Activated T-helper 2 cell treated with anti-CD3 and anti-CD28 coated beads, Interferon-gamma antibody, Interleukin-2, Interleukin-4, amounts not matched to agents 10 μg/mL and 5 μg/mL and 100 μg/mL, durations not matched to agents 14 hours and 24 hours and 36 hours (primary cell): ENCODE data around the gene SPATS2L. TPM values are rescaled to one million over a fixed set of nuclear protein-coding genes. Genes with fewer than 3 reads are reported as not detected.

Experiments
- DNase-seq: peaks from one replicate; pipeline ENCODE4 v3.0.0; 2021; ENCODE audit warnings: low spot score
- H3K27ac Mint-ChIP-seq: one replicate; pipeline ENCODE4 v1.8.0; 2021; ENCODE audit warnings: mixed read lengths
- H3K27me3 Mint-ChIP-seq: one replicate; pipeline ENCODE4 v1.8.0; 2021; ENCODE audit warnings: low read depth, mixed read lengths
- H3K36me3 Mint-ChIP-seq: one replicate; pipeline ENCODE4 v1.8.0; 2021; ENCODE audit warnings: low read depth, mixed read lengths
- H3K4me1 Mint-ChIP-seq: one replicate; pipeline ENCODE4 v1.8.0; 2021; ENCODE audit warnings: low read depth, mixed read lengths
- H3K4me3 Mint-ChIP-seq: one replicate; pipeline ENCODE4 v1.8.0; 2021; ENCODE audit warnings: low read depth, mild to moderate bottlenecking, moderate library complexity, mixed read lengths
- H3K9me3 Mint-ChIP-seq: one replicate; pipeline ENCODE4 v1.8.0; 2021; ENCODE audit warnings: mixed read lengths
- intact Hi-C: fragments of 100-400 bp; cut with micrococcal nuclease; formaldehyde crosslinking; loops from one replicate; pipeline ENCODE4 v1.15.1; 2023
- total RNA-seq: library from RNA; stranded (reverse); gene quantifications from 2 replicates; pipeline ENCODE4 v1.2.3, GENCODE V29; 2022

SPATS2L gene
- total RNA-seq: 57.5 and 62.2 TPM in 2 replicates

- Mint-ChIP-seq H3K36me3 (peaks cover 13% of the 10 kb centered on the region), H3K9me3 (no peaks in the 10 kb centered on the region), H3K27me3 (peaks cover 12% of the 10 kb centered on the region), H3K27ac (peak within 1 kb of the TSS; percentile 91), H3K4me3 (peak within 1 kb of the TSS; percentile 92), H3K4me1 (peaks cover 40% of the 10 kb centered on the region)
- DNase-seq: peak; percentile 48
- intact Hi-C loops: loop anchor here (5.0 kb wide), 3 partner anchors 36 to 221 kb away; partner anchors contain the start of gene SGO2
These were observed at the start of gene SPATS2L for GRCh38 chr2:200306196-200306930. SPATS2L (plus strand) TSS chr2:200306693; CDS start chr2:200389245, 82,552 bp downstream.

GRCh38 chr2:200257570-200257969, 48.9 kb upstream of the SPATS2L start:
- Mint-ChIP-seq H3K4me3 (no peak overlapping the region), H3K4me1 (no peaks in the 10 kb centered on the region), H3K36me3 (no peaks in the 10 kb centered on the region), H3K9me3 (no peaks in the 10 kb centered on the region), H3K27me3 (peaks cover 36% of the 10 kb centered on the region), H3K27ac (no peak overlapping the region)
- no peak for DNase-seq
- intact Hi-C loops: no loop called here

GRCh38 chr2:200258081-200258480, 48.4 kb upstream of the SPATS2L start:
- H3K36me3 Mint-ChIP-seq: no peaks in the 10 kb centered on the region
- intact Hi-C loops: no loop called here
- no peaks in the 10 kb centered on the region for H3K4me1 Mint-ChIP-seq
- H3K27me3 Mint-ChIP-seq: peaks cover 33% of the 10 kb centered on the region
- no peak overlapping the region for H3K4me3 Mint-ChIP-seq
- DNase-seq: no peak
- no peak overlapping the region for H3K27ac Mint-ChIP-seq
- no peaks in the 10 kb centered on the region for H3K9me3 Mint-ChIP-seq

GRCh38 chr2:200258881-200259576, 47.5 kb upstream of the SPATS2L start:
- intact Hi-C loops: no loop called here
- Mint-ChIP-seq H3K4me3 (no peak overlapping the region), H3K36me3 (no peaks in the 10 kb centered on the region)

GRCh38 chr2:200259577-200259957, 46.9 kb upstream of the SPATS2L start:
- intact Hi-C loops: no loop called here
- no peak for DNase-seq
- H3K9me3 Mint-ChIP-seq: no peaks in the 10 kb centered on the region
- H3K4me3 Mint-ChIP-seq: no peak overlapping the region
- no peaks in the 10 kb centered on the region for H3K36me3 Mint-ChIP-seq
- no peaks in the 10 kb centered on the region for H3K4me1 Mint-ChIP-seq
- H3K27ac Mint-ChIP-seq: no peak overlapping the region
- peaks cover 34% of the 10 kb centered on the region for H3K27me3 Mint-ChIP-seq

More at GRCh38 chr2:200258881-200259576, 47.5 kb upstream of the SPATS2L start:
- Mint-ChIP-seq H3K4me1 (no peaks in the 10 kb centered on the region), H3K27ac (no peak overlapping the region), H3K27me3 (peaks cover 33% of the 10 kb centered on the region), H3K9me3 (no peaks in the 10 kb centered on the region)
- no peak for DNase-seq

GRCh38 chr2:200262047-200262446, 44.4 kb upstream of the SPATS2L start:
- no peaks in the 10 kb centered on the region for H3K4me1 Mint-ChIP-seq
- no peak overlapping the region for H3K27ac Mint-ChIP-seq
- peaks cover 29% of the 10 kb centered on the region for H3K27me3 Mint-ChIP-seq
- no peaks in the 10 kb centered on the region for H3K9me3 Mint-ChIP-seq
- no peak overlapping the region for H3K4me3 Mint-ChIP-seq
- DNase-seq: no peak
- intact Hi-C loops: no loop called here
- H3K36me3 Mint-ChIP-seq: no peaks in the 10 kb centered on the region

- intact Hi-C loops: no loop called here
- no peak overlapping the region for H3K27ac Mint-ChIP-seq
These were observed 43.2 kb upstream of the SPATS2L start for GRCh38 chr2:200263279-200263678.

GRCh38 chr2:200264631-200265030, 41.9 kb upstream of the SPATS2L start:
- no peak overlapping the region for H3K27ac Mint-ChIP-seq
- no peaks in the 10 kb centered on the region for H3K9me3 Mint-ChIP-seq
- no peaks in the 10 kb centered on the region for H3K36me3 Mint-ChIP-seq
- no peak for DNase-seq
- H3K4me1 Mint-ChIP-seq: no peaks in the 10 kb centered on the region
- no peak overlapping the region for H3K4me3 Mint-ChIP-seq
- intact Hi-C loops: no loop called here
- H3K27me3 Mint-ChIP-seq: peaks cover 25% of the 10 kb centered on the region

More at GRCh38 chr2:200263279-200263678, 43.2 kb upstream of the SPATS2L start:
- H3K27me3 Mint-ChIP-seq: peaks cover 23% of the 10 kb centered on the region
- H3K4me1 Mint-ChIP-seq: no peaks in the 10 kb centered on the region
- H3K36me3 Mint-ChIP-seq: no peaks in the 10 kb centered on the region
- no peaks in the 10 kb centered on the region for H3K9me3 Mint-ChIP-seq
- no peak overlapping the region for H3K4me3 Mint-ChIP-seq
- DNase-seq: no peak

- peaks cover 23% of the 10 kb centered on the region for H3K27me3 Mint-ChIP-seq
- H3K9me3 Mint-ChIP-seq: no peaks in the 10 kb centered on the region
- no peak overlapping the region for H3K4me3 Mint-ChIP-seq
- DNase-seq: no peak
- H3K4me1 Mint-ChIP-seq: no peaks in the 10 kb centered on the region
- no peaks in the 10 kb centered on the region for H3K36me3 Mint-ChIP-seq
- intact Hi-C loops: no loop called here
- no peak overlapping the region for H3K27ac Mint-ChIP-seq
These were observed 40.1 kb upstream of the SPATS2L start for GRCh38 chr2:200266406-200266805.

- H3K36me3 Mint-ChIP-seq: no peaks in the 10 kb centered on the region
- intact Hi-C loops: no loop called here
- no peak for DNase-seq
- no peak overlapping the region for H3K27ac Mint-ChIP-seq
- peaks cover 21% of the 10 kb centered on the region for H3K27me3 Mint-ChIP-seq
- H3K9me3 Mint-ChIP-seq: no peaks in the 10 kb centered on the region
- no peak overlapping the region for H3K4me3 Mint-ChIP-seq
- no peaks in the 10 kb centered on the region for H3K4me1 Mint-ChIP-seq
These were observed 39.1 kb upstream of the SPATS2L start for GRCh38 chr2:200267350-200267749.

- Mint-ChIP-seq H3K4me1 (no peaks in the 10 kb centered on the region), H3K9me3 (no peaks in the 10 kb centered on the region), H3K27ac (no peak overlapping the region), H3K4me3 (no peak overlapping the region), H3K27me3 (peaks cover 19% of the 10 kb centered on the region), H3K36me3 (no peaks in the 10 kb centered on the region)
- no peak for DNase-seq
- intact Hi-C loops: no loop called here
These were observed 35.8 kb upstream of the SPATS2L start for GRCh38 chr2:200270732-200271131.

GRCh38 chr2:200272320-200272719, 34.2 kb upstream of the SPATS2L start:
- H3K27me3 Mint-ChIP-seq: peaks cover 21% of the 10 kb centered on the region
- intact Hi-C loops: no loop called here

More at GRCh38 chr2:200272320-200272719, 34.2 kb upstream of the SPATS2L start:
- Mint-ChIP-seq H3K36me3 (no peaks in the 10 kb centered on the region), H3K9me3 (no peaks in the 10 kb centered on the region), H3K4me3 (no peak overlapping the region), H3K4me1 (no peaks in the 10 kb centered on the region), H3K27ac (no peak overlapping the region)
- no peak for DNase-seq
